ENCODE data around the gene APOL3.
A peak's percentile ranks its signal among the peaks of the same experiment; 100 is the strongest.

Gene APOL3

GRCh38 chr22:36182056-36182455, 21.5 kb upstream of the APOL3 start:
- Histone ChIP-seq H3K27ac (no peak overlapping the region), H3K4me3 (no peak overlapping the region)
- no peak for TF ChIP-seq CTCF (IDR thresholded peaks at IDR 0.05)
- DNase-seq (ENCODE audit: low spot score): no peak

- H3K27ac ChIP-seq: no peak overlapping the region
- no peak overlapping the region for H3K4me3 ChIP-seq
- TF ChIP-seq CTCF (IDR thresholded peaks at IDR 0.05): no peak
- peak; percentile 50 for DNase-seq (ENCODE audit: low spot score)
These were observed 20.4 kb upstream of the APOL3 start for GRCh38 chr22:36180928-36181327.

GRCh38 chr22:36180038-36180880, 19.7 kb upstream of the APOL3 start:
- no peak overlapping the region for H3K27ac ChIP-seq
- no peak overlapping the region for H3K4me3 ChIP-seq
- no peak for DNase-seq (ENCODE audit: low spot score)
- peak; percentile 80 for TF ChIP-seq CTCF (IDR thresholded peaks at IDR 0.05)

- H3K4me3 ChIP-seq: no peak overlapping the region
- DNase-seq (ENCODE audit: low spot score): no peak
- H3K27ac ChIP-seq: no peak overlapping the region
- no peak for TF ChIP-seq CTCF (IDR thresholded peaks at IDR 0.05)
These were observed 16.6 kb upstream of the APOL3 start for GRCh38 chr22:36177160-36177559.

- H3K4me3 ChIP-seq: no peak overlapping the region
- no peak overlapping the region for H3K27ac ChIP-seq
- TF ChIP-seq CTCF (IDR thresholded peaks at IDR 0.05): no peak
- DNase-seq (ENCODE audit: low spot score): no peak
These were observed 15.3 kb upstream of the APOL3 start for GRCh38 chr22:36175892-36176291.

GRCh38 chr22:36171941-36172340, 11.4 kb upstream of the APOL3 start:
- Histone ChIP-seq H3K27ac (no peak overlapping the region), H3K4me3 (no peak overlapping the region)
- TF ChIP-seq CTCF (IDR thresholded peaks at IDR 0.05): no peak
- no peak for DNase-seq (ENCODE audit: low spot score)
